ENCODE data around the gene DYNC1LI2.
A peak's percentile ranks its signal among the peaks of the same experiment; 100 is the strongest.

Gene DYNC1LI2

DNA sequence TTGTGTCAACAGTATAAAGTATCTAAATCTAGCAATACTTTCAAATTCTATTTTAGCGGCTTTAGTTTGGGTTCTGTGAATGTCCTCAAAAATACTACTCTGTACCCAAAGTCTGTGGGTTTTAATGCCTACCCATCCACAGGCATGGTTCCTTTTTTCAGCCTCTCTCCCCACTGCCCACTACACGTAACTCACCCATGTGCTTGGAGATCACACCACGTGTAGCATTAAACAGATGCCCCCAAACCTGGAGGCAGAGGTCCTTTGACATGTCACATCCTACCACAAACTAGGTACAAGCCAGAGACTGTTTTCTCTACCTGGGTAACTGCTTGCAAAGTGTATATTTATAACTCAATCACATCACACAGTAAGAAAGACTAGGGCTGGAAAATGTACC, 5.4 kb downstream of the DYNC1LI2 start (continued):
- TF ChIP-seq, protein P1, sequence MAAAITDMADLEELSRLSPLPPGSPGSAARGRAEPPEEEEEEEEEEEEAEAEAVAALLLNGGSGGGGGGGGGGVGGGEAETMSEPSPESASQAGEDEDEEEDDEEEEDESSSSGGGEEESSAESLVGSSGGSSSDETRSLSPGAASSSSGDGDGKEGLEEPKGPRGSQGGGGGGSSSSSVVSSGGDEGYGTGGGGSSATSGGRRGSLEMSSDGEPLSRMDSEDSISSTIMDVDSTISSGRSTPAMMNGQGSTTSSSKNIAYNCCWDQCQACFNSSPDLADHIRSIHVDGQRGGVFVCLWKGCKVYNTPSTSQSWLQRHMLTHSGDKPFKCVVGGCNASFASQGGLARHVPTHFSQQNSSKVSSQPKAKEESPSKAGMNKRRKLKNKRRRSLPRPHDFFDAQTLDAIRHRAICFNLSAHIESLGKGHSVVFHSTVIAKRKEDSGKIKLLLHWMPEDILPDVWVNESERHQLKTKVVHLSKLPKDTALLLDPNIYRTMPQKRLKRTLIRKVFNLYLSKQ (tag by site-specific recombination; IDR thresholded peaks at IDR 0.05; ENCODE audit: borderline replicate concordance): no peak
- TF ChIP-seq ZNF510 (tag by site-specific recombination; IDR thresholded peaks at IDR 0.05; ENCODE audit: insufficient replicate concordance): no peak

DNA sequence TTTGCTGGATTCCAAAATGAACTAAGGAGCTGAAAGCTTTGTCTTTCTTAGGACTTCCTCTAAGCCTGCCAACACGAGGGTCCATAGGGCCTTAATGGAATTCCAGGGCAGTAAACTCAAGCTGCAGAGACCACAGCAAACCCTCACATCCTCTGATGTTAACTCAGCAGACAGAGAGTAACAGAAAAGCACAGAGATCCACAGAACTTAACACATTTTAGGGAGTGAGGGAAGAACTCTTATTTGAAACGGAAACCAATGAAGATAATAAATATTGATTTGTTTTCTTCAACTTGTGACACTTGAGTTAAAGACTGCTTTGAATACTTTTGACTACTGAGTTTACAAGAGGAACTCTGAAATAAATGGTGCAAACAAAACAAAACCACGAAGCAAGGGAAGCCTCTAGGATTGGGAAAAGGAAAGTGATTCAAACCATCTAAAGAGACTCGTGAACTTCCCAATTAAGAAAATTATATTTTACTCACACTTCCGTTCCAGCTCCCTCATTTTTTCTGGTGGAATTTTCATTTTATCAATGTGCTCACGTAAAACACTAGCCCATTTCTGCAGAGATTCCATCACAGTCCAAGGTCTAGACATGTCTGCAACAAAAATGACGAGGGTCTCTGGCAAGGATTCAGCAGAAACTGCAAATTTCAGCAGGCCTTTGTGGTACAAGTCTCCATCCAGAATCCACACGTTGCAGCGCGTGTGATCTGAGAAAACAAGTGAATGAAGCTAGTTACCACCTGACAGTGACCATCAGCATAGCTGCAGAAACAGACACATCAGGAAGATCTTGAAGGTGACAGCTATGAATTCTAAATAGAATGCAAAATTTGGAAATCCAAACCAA, 9.2 kb downstream of the DYNC1LI2 start:
- peak overlapping the region; percentile 43; the same call in 1 of the 2 replicates for H3K27ac ChIP-seq (ENCODE audit: extremely low read depth, low read depth, low read length)
- POLR2A ChIA-PET: interaction anchor here (0.6 to 1.3 kb wide), 4 partner anchors 8 to 193 kb away, joined by 3 to 9 read pairs (median 6); partner anchors contain the start of gene DYNC1LI2
- peaks cover 14% of the 10 kb centered on the region for H3K4me1 ChIP-seq (ENCODE audit: control insufficient read depth, insufficient read depth, low read length)
- H3K36me3 ChIP-seq (ENCODE audit: control insufficient read depth in 2 of 2, insufficient read depth in 1 of 2, low read length in 2 of 2): peaks cover 58 to 93% of the 10 kb centered on the region in 2 experiments
- CTCF ChIA-PET: interaction anchor here (0.7 to 7.1 kb wide), 14 partner anchors 9 to 336 kb away, joined by 3 to 88 read pairs (median 6); partner anchors contain the start of gene DYNC1LI2
- no peaks in the 10 kb centered on the region for H3K9me3 ChIP-seq (ENCODE audit: control insufficient read depth, insufficient read depth, low read depth, low read length)
- TF ChIP-seq ZNF311 (tag by site-specific recombination; IDR thresholded peaks at IDR 0.05; ENCODE audit: borderline replicate concordance): no peak
- TF ChIP-seq, protein P2, sequence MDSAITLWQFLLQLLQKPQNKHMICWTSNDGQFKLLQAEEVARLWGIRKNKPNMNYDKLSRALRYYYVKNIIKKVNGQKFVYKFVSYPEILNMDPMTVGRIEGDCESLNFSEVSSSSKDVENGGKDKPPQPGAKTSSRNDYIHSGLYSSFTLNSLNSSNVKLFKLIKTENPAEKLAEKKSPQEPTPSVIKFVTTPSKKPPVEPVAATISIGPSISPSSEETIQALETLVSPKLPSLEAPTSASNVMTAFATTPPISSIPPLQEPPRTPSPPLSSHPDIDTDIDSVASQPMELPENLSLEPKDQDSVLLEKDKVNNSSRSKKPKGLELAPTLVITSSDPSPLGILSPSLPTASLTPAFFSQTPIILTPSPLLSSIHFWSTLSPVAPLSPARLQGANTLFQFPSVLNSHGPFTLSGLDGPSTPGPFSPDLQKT (IDR thresholded peaks at IDR 0.05; ENCODE audit: borderline replicate concordance, low read depth, low read length): no peak
- no peak for TF ChIP-seq SCRT2 (tag by site-specific recombination; IDR thresholded peaks at IDR 0.05)
- TF ChIP-seq, protein P3, sequence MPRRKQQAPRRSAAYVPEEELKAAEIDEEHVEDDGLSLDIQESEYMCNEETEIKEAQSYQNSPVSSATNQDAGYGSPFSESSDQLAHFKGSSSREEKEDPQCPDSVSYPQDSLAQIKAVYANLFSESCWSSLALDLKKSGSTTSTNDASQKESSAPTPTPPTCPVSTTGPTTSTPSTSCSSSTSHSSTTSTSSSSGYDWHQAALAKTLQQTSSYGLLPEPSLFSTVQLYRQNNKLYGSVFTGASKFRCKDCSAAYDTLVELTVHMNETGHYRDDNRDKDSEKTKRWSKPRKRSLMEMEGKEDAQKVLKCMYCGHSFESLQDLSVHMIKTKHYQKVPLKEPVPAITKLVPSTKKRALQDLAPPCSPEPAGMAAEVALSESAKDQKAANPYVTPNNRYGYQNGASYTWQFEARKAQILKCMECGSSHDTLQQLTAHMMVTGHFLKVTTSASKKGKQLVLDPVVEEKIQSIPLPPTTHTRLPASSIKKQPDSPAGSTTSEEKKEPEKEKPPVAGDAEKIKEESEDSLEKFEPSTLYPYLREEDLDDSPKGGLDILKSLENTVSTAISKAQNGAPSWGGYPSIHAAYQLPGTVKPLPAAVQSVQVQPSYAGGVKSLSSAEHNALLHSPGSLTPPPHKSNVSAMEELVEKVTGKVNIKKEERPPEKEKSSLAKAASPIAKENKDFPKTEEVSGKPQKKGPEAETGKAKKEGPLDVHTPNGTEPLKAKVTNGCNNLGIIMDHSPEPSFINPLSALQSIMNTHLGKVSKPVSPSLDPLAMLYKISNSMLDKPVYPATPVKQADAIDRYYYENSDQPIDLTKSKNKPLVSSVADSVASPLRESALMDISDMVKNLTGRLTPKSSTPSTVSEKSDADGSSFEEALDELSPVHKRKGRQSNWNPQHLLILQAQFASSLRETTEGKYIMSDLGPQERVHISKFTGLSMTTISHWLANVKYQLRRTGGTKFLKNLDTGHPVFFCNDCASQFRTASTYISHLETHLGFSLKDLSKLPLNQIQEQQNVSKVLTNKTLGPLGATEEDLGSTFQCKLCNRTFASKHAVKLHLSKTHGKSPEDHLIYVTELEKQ (tag by site-specific recombination; IDR thresholded peaks at IDR 0.05; ENCODE audit: borderline replicate concordance): no peak
- no peak for TF ChIP-seq YY1 (tag by site-specific recombination; IDR thresholded peaks at IDR 0.05)
- TF ChIP-seq ZNF24 (tag by site-specific recombination; IDR thresholded peaks at IDR 0.05): no peak
- peak; percentile 26 for TF ChIP-seq ZNF510 (tag by site-specific recombination; IDR thresholded peaks at IDR 0.05; ENCODE audit: insufficient replicate concordance)
- no peak for TF ChIP-seq ZNF391 (tag by site-specific recombination; IDR thresholded peaks at IDR 0.05; ENCODE audit: borderline replicate concordance, low read depth)
- 0 out of 2 replicates have a peak, but pooled peaks have one; percentile 9 for TF ChIP-seq ZNF664 (tag by site-specific recombination; IDR thresholded peaks at IDR 0.05)
- 0 out of 2 replicates have a peak, but pooled peaks have one; percentile 2 for TF ChIP-seq PRDM1 (tag by site-specific recombination; IDR thresholded peaks at IDR 0.05)
- TF ChIP-seq, protein P4, sequence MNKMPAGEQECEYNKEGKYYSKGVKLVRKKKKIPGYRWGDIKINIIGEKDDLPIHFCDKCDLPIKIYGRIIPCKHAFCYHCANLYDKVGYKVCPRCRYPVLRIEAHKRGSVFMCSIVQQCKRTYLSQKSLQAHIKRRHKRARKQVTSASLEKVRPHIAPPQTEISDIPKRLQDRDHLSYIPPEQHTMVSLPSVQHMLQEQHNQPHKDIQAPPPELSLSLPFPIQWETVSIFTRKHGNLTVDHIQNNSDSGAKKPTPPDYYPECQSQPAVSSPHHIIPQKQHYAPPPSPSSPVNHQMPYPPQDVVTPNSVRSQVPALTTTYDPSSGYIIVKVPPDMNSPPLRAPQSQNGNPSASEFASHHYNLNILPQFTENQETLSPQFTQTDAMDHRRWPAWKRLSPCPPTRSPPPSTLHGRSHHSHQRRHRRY (tag by site-specific recombination; IDR thresholded peaks at IDR 0.05): no peak
- 0 out of 2 replicates have a peak, but pooled peaks have one; percentile 33 for TF ChIP-seq ZNF335 (tag by site-specific recombination; conservative IDR thresholded peaks at IDR 0.05)
- TF ChIP-seq, protein P5, sequence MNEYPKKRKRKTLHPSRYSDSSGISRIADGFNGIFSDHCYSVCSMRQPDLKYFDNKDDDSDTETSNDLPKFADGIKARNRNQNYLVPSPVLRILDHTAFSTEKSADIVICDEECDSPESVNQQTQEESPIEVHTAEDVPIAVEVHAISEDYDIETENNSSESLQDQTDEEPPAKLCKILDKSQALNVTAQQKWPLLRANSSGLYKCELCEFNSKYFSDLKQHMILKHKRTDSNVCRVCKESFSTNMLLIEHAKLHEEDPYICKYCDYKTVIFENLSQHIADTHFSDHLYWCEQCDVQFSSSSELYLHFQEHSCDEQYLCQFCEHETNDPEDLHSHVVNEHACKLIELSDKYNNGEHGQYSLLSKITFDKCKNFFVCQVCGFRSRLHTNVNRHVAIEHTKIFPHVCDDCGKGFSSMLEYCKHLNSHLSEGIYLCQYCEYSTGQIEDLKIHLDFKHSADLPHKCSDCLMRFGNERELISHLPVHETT (tag by site-specific recombination; IDR thresholded peaks at IDR 0.05): no peak
- no peak for TF ChIP-seq ZNF791 (tag by site-specific recombination; IDR thresholded peaks at IDR 0.05)
- TF ChIP-seq, protein P6, sequence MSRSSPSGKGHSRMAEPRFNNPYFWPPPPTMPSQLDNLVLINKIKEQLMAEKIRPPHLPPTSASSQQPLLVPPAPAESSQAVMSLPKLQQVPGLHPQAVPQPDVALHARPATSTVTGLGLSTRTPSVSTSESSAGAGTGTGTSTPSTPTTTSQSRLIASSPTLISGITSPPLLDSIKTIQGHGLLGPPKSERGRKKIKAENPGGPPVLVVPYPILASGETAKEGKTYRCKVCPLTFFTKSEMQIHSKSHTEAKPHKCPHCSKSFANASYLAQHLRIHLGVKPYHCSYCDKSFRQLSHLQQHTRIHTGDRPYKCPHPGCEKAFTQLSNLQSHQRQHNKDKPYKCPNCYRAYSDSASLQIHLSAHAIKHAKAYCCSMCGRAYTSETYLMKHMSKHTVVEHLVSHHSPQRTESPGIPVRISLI (tag by site-specific recombination; IDR thresholded peaks at IDR 0.05): 0 out of 2 replicates have a peak, but pooled peaks have one; percentile 50
- no peak overlapping the region for H3K4me3 ChIP-seq (ENCODE audit: low read depth, low read length)

All from HEK293 (cell line).